GM18517 (cell line): Measurements from ENCODE around the gene FIS1.
A peak's percentile ranks its signal among the peaks of the same experiment; 100 is the strongest.
"Not testable (repeated sequence)": the region's sequence is repeated elsewhere in the genome, so short reads cannot be mapped to it uniquely, and the experiment has no call there.

ENCODE experiments used
- ATAC-seq: cut with Tn5 transposase; IDR thresholded peaks from one replicate; pipeline ENCODE4 v1.9.1; 2021; ENCODE audit warnings: mild to moderate bottlenecking, moderate library complexity; ENCODE audit not compliant: unreplicated experiment

The FIS1 gene

GRCh38 chr7:101244375-101245146 is at the start of gene FIS1:
Gene FIS1, minus strand, starts transcription at chr7:101245081. Its CDS starts 77 bp downstream, at chr7:101245004.
- ATAC-seq, result peak; percentile 88

- ATAC-seq, result no peak
These were observed 49.4 kb upstream of the FIS1 start for GRCh38 chr7:101294039-101294831.

- not testable (repeated sequence) for ATAC-seq
These were observed 48.5 kb upstream of the FIS1 start for GRCh38 chr7:101293069-101294021.

- not testable (repeated sequence) for ATAC-seq
These were observed 47.7 kb upstream of the FIS1 start for GRCh38 chr7:101292566-101292965.

GRCh38 chr7:101290186-101291037 is 45.5 kb upstream of the FIS1 start:
- ATAC-seq, result peak; percentile 14

- ATAC-seq, result peak; percentile 94
These were observed 44.8 kb upstream of the FIS1 start for GRCh38 chr7:101289687-101290086.

GRCh38 chr7:101288439-101288838 is 43.6 kb upstream of the FIS1 start:
- no peak for ATAC-seq

GRCh38 chr7:101287032-101287431 is 42.2 kb upstream of the FIS1 start:
- no peak for ATAC-seq

GRCh38 chr7:101285880-101286279 is 41.0 kb upstream of the FIS1 start:
- not testable (repeated sequence) for ATAC-seq

GRCh38 chr7:101285171-101285570 is 40.3 kb upstream of the FIS1 start:
- ATAC-seq, result no peak

GRCh38 chr7:101280912-101281311 is 36.0 kb upstream of the FIS1 start:
- not testable (repeated sequence) for ATAC-seq

GRCh38 chr7:101278461-101279292 is 33.8 kb upstream of the FIS1 start:
- ATAC-seq, result no peak

- ATAC-seq, result no peak
These were observed 32.3 kb upstream of the FIS1 start for GRCh38 chr7:101277155-101277554.

- ATAC-seq, result no peak
These were observed 28.3 kb upstream of the FIS1 start for GRCh38 chr7:101273206-101273605.

GRCh38 chr7:101271021-101271420 is 26.1 kb upstream of the FIS1 start:
- ATAC-seq, result no peak

GRCh38 chr7:101269664-101270063 is 24.8 kb upstream of the FIS1 start:
- ATAC-seq, result no peak

GRCh38 chr7:101265622-101266516 is 21.0 kb upstream of the FIS1 start:
- no peak for ATAC-seq

- not testable (repeated sequence) for ATAC-seq
These were observed 19.3 kb upstream of the FIS1 start for GRCh38 chr7:101264102-101264706.
